HG03095 (cell line): ENCODE results near the gene FAM81A.
"Not testable (repeated sequence)": the region's sequence is repeated elsewhere in the genome, so short reads cannot be mapped to it uniquely, and the experiment has no call there.

Experiments
- ATAC-seq: cut with Tn5 transposase; IDR thresholded peaks from one replicate; pipeline ENCODE4 v1.9.1; 2021; ENCODE audit warnings: moderate library complexity; ENCODE audit not compliant: unreplicated experiment

Gene FAM81A

GRCh38 chr15:59473226-59473625 is 35.2 kb downstream of the FAM81A start:
- no peak for ATAC-seq

GRCh38 chr15:59475161-59475560 is 37.2 kb downstream of the FAM81A start:
- not testable (repeated sequence) for ATAC-seq

GRCh38 chr15:59484399-59484798 is 46.4 kb downstream of the FAM81A start:
- no peak for ATAC-seq

- no peak for ATAC-seq
Measured at GRCh38 chr15:59485036-59485435, 47.0 kb downstream of the FAM81A start.

GRCh38 chr15:59489485-59489884 is 51.5 kb downstream of the FAM81A start:
- not testable (repeated sequence) for ATAC-seq

GRCh38 chr15:59491062-59491461 is 53.1 kb downstream of the FAM81A start:
- no peak for ATAC-seq

- ATAC-seq = no peak
Measured at GRCh38 chr15:59492389-59493377, 54.7 kb downstream of the FAM81A start.

- no peak for ATAC-seq
Measured at GRCh38 chr15:59501597-59501996, 63.6 kb downstream of the FAM81A start.

GRCh38 chr15:59515190-59515589 is 77.2 kb downstream of the FAM81A start:
- no peak for ATAC-seq

- ATAC-seq = no peak
Measured at GRCh38 chr15:59516655-59517461, 78.9 kb downstream of the FAM81A start.

GRCh38 chr15:59519329-59519728 is 81.3 kb downstream of the FAM81A start:
- no peak for ATAC-seq

- no peak for ATAC-seq
Measured at GRCh38 chr15:59521443-59521842, 83.5 kb downstream of the FAM81A start.

GRCh38 chr15:59522988-59523461 is 85.0 kb downstream of the FAM81A start:
- ATAC-seq = no peak

- ATAC-seq = no peak
Measured at GRCh38 chr15:59523702-59524101, 85.7 kb downstream of the FAM81A start.

- ATAC-seq = no peak
Measured at GRCh38 chr15:59524331-59524731, 86.3 kb downstream of the FAM81A start.

GRCh38 chr15:59526466-59526865 is 88.5 kb downstream of the FAM81A start:
- not testable (repeated sequence) for ATAC-seq

- no peak for ATAC-seq
Measured at GRCh38 chr15:59528429-59528828, 90.4 kb downstream of the FAM81A start.

GRCh38 chr15:59528961-59529402 is 91.0 kb downstream of the FAM81A start:
- ATAC-seq = no peak

- ATAC-seq = no peak
Measured at GRCh38 chr15:59531066-59531675, 93.2 kb downstream of the FAM81A start.

GRCh38 chr15:59532770-59533379 is 94.9 kb downstream of the FAM81A start:
- no peak for ATAC-seq

- ATAC-seq = no peak
Measured at GRCh38 chr15:59536553-59536952, 98.6 kb downstream of the FAM81A start.
